HEK293 (cell line): ENCODE results near the gene RASD2.

Experiments
- CTCF ChIP-seq: fragments of 450-650 bp; formaldehyde crosslinking; IDR thresholded peaks from 2 replicates; pipeline ENCODE4 v1.5.1; 2016; ENCODE audit warnings: missing biosample characterization, missing genetic modification characterization
- ZEB2 ChIP-seq: fragments of 450-650 bp; formaldehyde crosslinking; IDR thresholded peaks from 2 replicates; pipeline ENCODE4 v1.5.1; 2016; ENCODE audit warnings: missing biosample characterization, missing genetic modification characterization
- ZNF133 ChIP-seq: fragments of 450-650 bp; formaldehyde crosslinking; IDR thresholded peaks from 2 replicates; pipeline ENCODE4 v1.5.1; 2016; ENCODE audit warnings: missing biosample characterization, missing genetic modification characterization
- ZNF138 ChIP-seq: fragments of 450-650 bp; formaldehyde crosslinking; IDR thresholded peaks from 2 replicates; pipeline ENCODE4 v1.5.1; 2016; ENCODE audit warnings: missing biosample characterization, missing genetic modification characterization, borderline replicate concordance
- ZNF658 ChIP-seq: fragments of 450-650 bp; formaldehyde crosslinking; IDR thresholded peaks from 2 replicates; pipeline ENCODE4; 2016; ENCODE audit warnings: missing biosample characterization, missing genetic modification characterization
- ZNF747 ChIP-seq: fragments of 450-650 bp; formaldehyde crosslinking; IDR thresholded peaks from 2 replicates; pipeline ENCODE4 v1.5.1; 2016; ENCODE audit warnings: missing biosample characterization, missing genetic modification characterization
- ZNF768 ChIP-seq: fragments of 450-650 bp; formaldehyde crosslinking; IDR thresholded peaks from 2 replicates; pipeline ENCODE4 v1.5.1; 2018; ENCODE audit warnings: missing biosample characterization, mild to moderate bottlenecking, missing genetic modification characterization
- ZSCAN18 ChIP-seq: fragments of 450-650 bp; formaldehyde crosslinking; IDR thresholded peaks from 2 replicates; pipeline ENCODE4 v1.5.1; 2016; ENCODE audit warnings: missing biosample characterization, missing genetic modification characterization

- TF ChIP-seq CTCF (tag by site-specific recombination), result no peak
- no peak for TF ChIP-seq ZNF658
- no peak for TF ChIP-seq ZSCAN18 (tag by site-specific recombination)
- no peak for TF ChIP-seq ZNF133 (tag by site-specific recombination)
- no peak for TF ChIP-seq ZEB2
- TF ChIP-seq ZNF138 (tag by site-specific recombination), result no peak
- TF ChIP-seq ZNF768 (tag by site-specific recombination), result no peak
- no peak for TF ChIP-seq ZNF747 (tag by site-specific recombination)
These were observed 31.9 kb downstream of the RASD2 start for GRCh38 chr22:35572556-35572955.
